Caco-2 (cell line): ENCODE measurements around the gene CEP97. TPM values are rescaled to one million over a fixed set of nuclear protein-coding genes. Genes with fewer than 3 reads are reported as not detected.

Experiments used
- BruUV-seq: library from RNA; stranded (reverse); fragments of 400-500 nt; replicated peaks from 2 replicates; lab custom pipeline; 2021; lab: Mats Ljungman, UMichigan
- CTCF ChIA-PET: fragments of 300-600 bp; sonication (Branson Sonifier 250); formaldehyde crosslinking; loops from one replicate; lab custom pipeline; 2022; ENCODE audit warnings: antibody characterized with exemption; lab: Charles Lee
- POLR2A ChIA-PET: fragments of 300-600 bp; sonication (Branson Sonifier 250); formaldehyde crosslinking; loops from one replicate; lab custom pipeline; 2022; ENCODE audit warnings: antibody characterized with exemption; lab: Charles Lee
- DNase-seq, 2 experiments: peaks; one replicate each; pipeline versions ENCODE4 v3.0.0 to v3.0.0-alpha.2; 2020 to 2022
- H3K27me3 ChIP-seq: replicated peaks from 2 replicates; pipeline ENCODE4 v1.6.0; 2011; ENCODE audit warnings: low read length; ENCODE audit not compliant: control insufficient read depth, insufficient read depth
- H3K36me3 ChIP-seq: 2 replicates; pipeline ENCODE4 v1.5.1; 2011; ENCODE audit warnings: low read length; ENCODE audit not compliant: control insufficient read depth, insufficient read depth
- H3K4me1 ChIP-seq: fragments of 250-450 bp; sonication (Bioruptor Pico); 2 replicates; pipeline ENCODE4 v1.5.1; 2020; ENCODE audit warnings: mild to moderate bottlenecking
- H3K4me3 ChIP-seq: 2 replicates; pipeline ENCODE4 v1.5.1; 2011; ENCODE audit warnings: low read depth, mild to moderate bottlenecking, control low read depth, low read length
- H3K9me3 ChIP-seq: fragments of 250-450 bp; sonication (Bioruptor Pico); 2 replicates; pipeline ENCODE4 v1.5.1; 2020; ENCODE audit warnings: mild to moderate bottlenecking, moderate library complexity
- H3K27ac Mint-ChIP-seq: one replicate; pipeline ENCODE4 v1.8.0; 2022; ENCODE audit warnings: mixed read lengths; ENCODE audit not compliant: unreplicated experiment
- H3K27me3 Mint-ChIP-seq: one replicate; pipeline ENCODE4 v1.8.0; 2022; ENCODE audit warnings: mixed read lengths; ENCODE audit not compliant: insufficient read depth, unreplicated experiment
- H3K36me3 Mint-ChIP-seq: one replicate; pipeline ENCODE4 v1.8.0; 2022; ENCODE audit warnings: mild to moderate bottlenecking, mixed read lengths; ENCODE audit not compliant: insufficient read depth, unreplicated experiment
- H3K4me1 Mint-ChIP-seq: one replicate; pipeline ENCODE4 v1.8.0; 2022; ENCODE audit warnings: low read depth, mixed read lengths; ENCODE audit not compliant: unreplicated experiment
- H3K4me3 Mint-ChIP-seq: one replicate; pipeline ENCODE4 v1.8.0; 2022; ENCODE audit warnings: mild to moderate bottlenecking, moderate library complexity, mixed read lengths; ENCODE audit not compliant: unreplicated experiment
- H3K9me3 Mint-ChIP-seq: one replicate; pipeline ENCODE4 v1.8.0; 2022; ENCODE audit warnings: mixed read lengths; ENCODE audit not compliant: unreplicated experiment
- CTCF ChIP-seq, 2 experiments: fragments of 200-600 bp in 1 of 2; IDR thresholded peaks; 1 replicate in 1 of 2; 2 replicates in 1 of 2; pipeline versions ENCODE4 v1.5.1 to v1.8.0; 2011 to 2022; ENCODE audit warnings: antibody characterized with exemption in 1 of 2, control low read depth in 1 of 2, inconsistent platforms in 1 of 2, low read depth in 1 of 2, low read length in 1 of 2, mild to moderate bottlenecking in 1 of 2, moderate library complexity in 1 of 2; ENCODE audit not compliant: insufficient read depth in 1 of 2, severe bottlenecking in 1 of 2, unreplicated experiment in 1 of 2
- intact Hi-C: fragments of 100-400 bp; cut with micrococcal nuclease; formaldehyde crosslinking; loops from one replicate; pipeline ENCODE4 v1.10.0; 2022; ENCODE audit not compliant: unreplicated experiment
- total RNA-seq: library from RNA; stranded (reverse); gene quantifications from 2 replicates; pipeline ENCODE4 v1.2.3, GENCODE V29; 2022

CEP97 gene
- total RNA-seq, 1 experiment from 2014 or later = 4.3 TPM

- TF ChIP-seq CTCF (IDR thresholded peaks at IDR 0.05; ENCODE audit: insufficient read depth in 1 of 2, low read depth in 1 of 2, low read length in 1 of 2, severe bottlenecking in 1 of 2, unreplicated experiment in 1 of 2) = no peak
- H3K27ac Mint-ChIP-seq = no peak overlapping the region
- H3K9me3 ChIP-seq = no peaks in the 10 kb centered on the region
- POLR2A ChIA-PET = interaction anchor here (1.3 kb wide), 1 partner anchor 39 kb away, joined by 8 read pairs; the partner anchor contains the start of gene RPL24
- no TSS peak for BruUV-seq
- H3K36me3 Mint-ChIP-seq = no peaks in the 10 kb centered on the region
- H3K4me1 ChIP-seq = no peaks in the 10 kb centered on the region
- peak overlapping the region; percentile 96 for H3K4me3 Mint-ChIP-seq
- peak in 1 of 2 experiments; percentile 15 for DNase-seq
- H3K27me3 Mint-ChIP-seq = no peaks in the 10 kb centered on the region
- H3K36me3 ChIP-seq = no peaks in the 10 kb centered on the region
- H3K4me3 ChIP-seq = peak overlapping the region; percentile 55
- intact Hi-C loops = loop anchor here (2.0 kb wide), 1 partner anchor 39 kb away; the partner anchor contains the start of gene RPL24
- H3K9me3 Mint-ChIP-seq = no peaks in the 10 kb centered on the region
- CTCF ChIA-PET = interaction anchor here (1.2 kb wide), 1 partner anchor 18 kb away, joined by 9 read pairs; no protein-coding TSS in a partner anchor
- H3K27me3 ChIP-seq = no peaks in the 10 kb centered on the region
- H3K4me1 Mint-ChIP-seq = no peaks in the 10 kb centered on the region
These were observed 928 bp downstream of the CEP97 start for GRCh38 chr3:101725194-101725889.

GRCh38 chr3:101725890-101726275 is 1.5 kb downstream of the CEP97 start:
- Histone ChIP-seq H3K4me1 (no peaks in the 10 kb centered on the region), H3K36me3 (no peaks in the 10 kb centered on the region), H3K27me3 (no peaks in the 10 kb centered on the region), H3K9me3 (no peaks in the 10 kb centered on the region), H3K4me3 (no peak overlapping the region; the same call in 1 of the 2 replicates)
- TF ChIP-seq CTCF (IDR thresholded peaks at IDR 0.05; ENCODE audit: insufficient read depth in 1 of 2, low read depth in 1 of 2, low read length in 1 of 2, severe bottlenecking in 1 of 2, unreplicated experiment in 1 of 2) = no peak
- no peak overlapping the region for H3K27ac Mint-ChIP-seq
- CTCF ChIA-PET = no interaction called here
- POLR2A ChIA-PET = no interaction called here
- TSS peak; percentile 24 for BruUV-seq
- no peaks in the 10 kb centered on the region for H3K27me3 Mint-ChIP-seq
- H3K36me3 Mint-ChIP-seq = no peaks in the 10 kb centered on the region
- no peaks in the 10 kb centered on the region for H3K9me3 Mint-ChIP-seq
- intact Hi-C loops = loop anchor here (2.0 kb wide), 1 partner anchor 39 kb away; the partner anchor contains the start of gene RPL24
- H3K4me3 Mint-ChIP-seq = peak overlapping the region; percentile 96
- no peak for DNase-seq
- no peaks in the 10 kb centered on the region for H3K4me1 Mint-ChIP-seq

- POLR2A ChIA-PET = no interaction called here
- Histone ChIP-seq H3K4me1 (no peaks in the 10 kb centered on the region), H3K27me3 (no peaks in the 10 kb centered on the region), H3K4me3 (no peak overlapping the region), H3K9me3 (no peaks in the 10 kb centered on the region), H3K36me3 (no peaks in the 10 kb centered on the region; the same call in 1 of the 2 replicates)
- Mint-ChIP-seq H3K4me3 (no peak overlapping the region), H3K4me1 (no peaks in the 10 kb centered on the region), H3K36me3 (peaks cover 11% of the 10 kb centered on the region), H3K27ac (no peak overlapping the region), H3K9me3 (no peaks in the 10 kb centered on the region), H3K27me3 (no peaks in the 10 kb centered on the region)
- intact Hi-C loops = no loop called here
- no peak for TF ChIP-seq CTCF (IDR thresholded peaks at IDR 0.05; ENCODE audit: insufficient read depth in 1 of 2, low read depth in 1 of 2, low read length in 1 of 2, severe bottlenecking in 1 of 2, unreplicated experiment in 1 of 2)
- CTCF ChIA-PET = no interaction called here
- no TSS peak for BruUV-seq
- no peak for DNase-seq
These were observed 5.2 kb downstream of the CEP97 start for GRCh38 chr3:101729586-101729985.
